ENCODE measurements around the gene CHPF2. TPM values are rescaled to one million over a fixed set of nuclear protein-coding genes. Genes with fewer than 3 reads are reported as not detected.

Gene CHPF2
- total RNA-seq, 2 experiments from 2014 or later: 23.7 to 27.3 TPM

GRCh38 chr7:151209588-151209987 is 22.7 kb upstream of the CHPF2 start:
- CTCF ChIA-PET: interaction anchor here (0.9 to 1.6 kb wide), 2 partner anchors 34 to 36 kb away, joined by 3 to 6 read pairs; no protein-coding TSS in a partner anchor
- Mint-ChIP-seq H3K9me3 (no peaks in the 10 kb centered on the region), H3K36me3 (ENCODE audit: low read depth) (peaks cover 17% of the 10 kb centered on the region), H3K27ac (no peak overlapping the region), H3K4me1 (ENCODE audit: low read depth) (peaks cover 20% of the 10 kb centered on the region), H3K27me3 (no peaks in the 10 kb centered on the region), H3K4me3 (no peak overlapping the region)
- POLR2A ChIA-PET: interaction anchor here (1.0 to 5.7 kb wide), 2 partner anchors 12 to 17 kb away, joined by 3 to 22 read pairs; partner anchors contain the start of gene ABCF2
- ATAC-seq (no peak), DNase-seq (no peak)
- intact Hi-C loops (cut with micrococcal nuclease): no loop called here
- no peak for TF ChIP-seq CTCF (IDR thresholded peaks at IDR 0.05)

GRCh38 chr7:151210087-151210854 is 22.0 kb upstream of the CHPF2 start, which contains the start of gene H2BK1:
Gene H2BK1, minus strand, starts transcription at chr7:151210488. Its CDS starts 170 bp downstream, at chr7:151210318.
- H3K27ac Mint-ChIP-seq: no peak within 1 kb of the TSS
- no peak for ATAC-seq
- no peaks in the 10 kb centered on the region for H3K9me3 Mint-ChIP-seq
- POLR2A ChIA-PET: interaction anchor here (1.1 to 5.7 kb wide), 3 partner anchors 9 to 16 kb away, joined by 3 to 22 read pairs (median 6); partner anchors contain the start of gene ABCF2
- peaks cover 24% of the 10 kb centered on the region for H3K36me3 Mint-ChIP-seq (ENCODE audit: low read depth)
- CTCF ChIA-PET: interaction anchor here (1.6 to 2.0 kb wide), 2 partner anchors 34 kb away, joined by 6 read pairs; no protein-coding TSS in a partner anchor
- peaks cover 20% of the 10 kb centered on the region for H3K4me1 Mint-ChIP-seq (ENCODE audit: low read depth)
- no peak for TF ChIP-seq CTCF (IDR thresholded peaks at IDR 0.05)
- H3K4me3 Mint-ChIP-seq: no peak within 1 kb of the TSS
- intact Hi-C loops (cut with micrococcal nuclease): no loop called here
- H3K27me3 Mint-ChIP-seq: no peaks in the 10 kb centered on the region
- DNase-seq: no peak

GRCh38 chr7:151211155-151211772 is 21.0 kb upstream of the CHPF2 start:
- Mint-ChIP-seq H3K4me3 (no peak overlapping the region), H3K9me3 (no peaks in the 10 kb centered on the region), H3K36me3 (ENCODE audit: low read depth) (peaks cover 30% of the 10 kb centered on the region), H3K27me3 (no peaks in the 10 kb centered on the region), H3K4me1 (ENCODE audit: low read depth) (peaks cover 18% of the 10 kb centered on the region), H3K27ac (no peak overlapping the region)
- ATAC-seq: no peak
- no peak for TF ChIP-seq CTCF (IDR thresholded peaks at IDR 0.05)
- DNase-seq: no peak
- ChIA-PET CTCF (interaction anchor here (2.0 kb wide), 1 partner anchor 33 kb away, joined by 6 read pairs; no protein-coding TSS in a partner anchor), POLR2A (interaction anchor here (0.7 to 5.7 kb wide), 5 partner anchors 8 to 51 kb away, joined by 3 to 22 read pairs (median 4); partner anchors contain the start of genes ABCF2 and CHPF2)
- intact Hi-C loops (cut with micrococcal nuclease): no loop called here

- no peak overlapping the region for H3K4me3 Mint-ChIP-seq
These were observed 19.7 kb upstream of the CHPF2 start for GRCh38 chr7:151212626-151213025.

More at GRCh38 chr7:151212626-151213025, 19.7 kb upstream of the CHPF2 start:
- Mint-ChIP-seq H3K36me3 (ENCODE audit: low read depth) (peaks cover 31% of the 10 kb centered on the region), H3K27ac (no peak overlapping the region), H3K4me1 (ENCODE audit: low read depth) (peaks cover 7% of the 10 kb centered on the region), H3K27me3 (no peaks in the 10 kb centered on the region), H3K9me3 (no peaks in the 10 kb centered on the region)
- ATAC-seq: no peak
- POLR2A ChIA-PET: interaction anchor here (1.2 to 1.6 kb wide), 2 partner anchors 10 to 12 kb away, joined by 3 to 4 read pairs; no protein-coding TSS in a partner anchor
- intact Hi-C loops (cut with micrococcal nuclease): no loop called here
- CTCF ChIA-PET: interaction anchor here (0.9 to 1.4 kb wide), 3 partner anchors 13 to 89 kb away, joined by 3 to 6 read pairs (median 3); no protein-coding TSS in a partner anchor
- TF ChIP-seq CTCF (IDR thresholded peaks at IDR 0.05): no peak
- no peak for DNase-seq
